Measurements from ENCODE around the gene ARID3A.
A peak's percentile ranks its signal among the peaks of the same experiment; 100 is the strongest.

The ARID3A gene

DNA sequence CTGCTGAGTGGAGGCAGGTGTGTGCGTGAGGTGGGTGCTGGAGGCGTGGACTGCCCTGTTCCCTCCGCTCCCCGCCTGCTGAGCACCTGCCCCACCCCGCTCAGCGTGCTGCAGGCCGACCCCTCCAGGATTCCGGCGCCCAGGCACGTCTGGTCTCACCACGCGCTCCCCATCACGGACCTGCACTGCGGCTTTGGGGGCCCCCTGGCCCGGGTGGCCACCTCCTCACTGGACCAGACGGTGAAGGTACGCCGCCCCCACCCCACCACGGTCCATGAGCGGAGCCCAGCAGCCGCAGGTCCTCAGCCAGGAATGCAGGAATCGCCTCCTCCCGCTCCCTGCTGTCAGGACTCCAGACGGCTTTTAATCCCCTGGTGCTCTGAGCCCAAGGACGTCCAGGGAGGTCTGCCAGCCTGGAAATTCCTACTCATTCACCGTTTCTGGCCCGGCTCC lies 64.3 kb downstream of the ARID3A start:
- DNase-seq, result no peak

DNA sequence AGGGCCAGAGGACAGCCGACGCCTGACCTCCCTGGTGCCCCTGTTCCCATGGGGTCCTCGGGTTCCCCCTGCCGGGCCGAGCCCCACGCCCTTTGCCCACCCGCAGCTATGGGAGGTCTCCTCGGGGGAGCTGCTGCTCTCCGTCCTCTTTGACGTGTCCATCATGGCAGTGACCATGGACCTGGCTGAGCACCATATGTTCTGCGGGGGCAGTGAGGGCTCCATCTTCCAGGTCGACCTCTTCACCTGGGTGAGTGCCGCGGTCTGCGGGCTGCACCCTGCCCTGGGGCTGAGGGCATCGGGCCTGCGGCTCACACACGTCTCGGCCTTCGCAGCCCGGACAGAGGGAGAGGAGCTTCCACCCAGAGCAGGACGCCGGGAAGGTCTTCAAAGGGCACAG lies 64.9 kb downstream of the ARID3A start:
- no peak for DNase-seq

DNA sequence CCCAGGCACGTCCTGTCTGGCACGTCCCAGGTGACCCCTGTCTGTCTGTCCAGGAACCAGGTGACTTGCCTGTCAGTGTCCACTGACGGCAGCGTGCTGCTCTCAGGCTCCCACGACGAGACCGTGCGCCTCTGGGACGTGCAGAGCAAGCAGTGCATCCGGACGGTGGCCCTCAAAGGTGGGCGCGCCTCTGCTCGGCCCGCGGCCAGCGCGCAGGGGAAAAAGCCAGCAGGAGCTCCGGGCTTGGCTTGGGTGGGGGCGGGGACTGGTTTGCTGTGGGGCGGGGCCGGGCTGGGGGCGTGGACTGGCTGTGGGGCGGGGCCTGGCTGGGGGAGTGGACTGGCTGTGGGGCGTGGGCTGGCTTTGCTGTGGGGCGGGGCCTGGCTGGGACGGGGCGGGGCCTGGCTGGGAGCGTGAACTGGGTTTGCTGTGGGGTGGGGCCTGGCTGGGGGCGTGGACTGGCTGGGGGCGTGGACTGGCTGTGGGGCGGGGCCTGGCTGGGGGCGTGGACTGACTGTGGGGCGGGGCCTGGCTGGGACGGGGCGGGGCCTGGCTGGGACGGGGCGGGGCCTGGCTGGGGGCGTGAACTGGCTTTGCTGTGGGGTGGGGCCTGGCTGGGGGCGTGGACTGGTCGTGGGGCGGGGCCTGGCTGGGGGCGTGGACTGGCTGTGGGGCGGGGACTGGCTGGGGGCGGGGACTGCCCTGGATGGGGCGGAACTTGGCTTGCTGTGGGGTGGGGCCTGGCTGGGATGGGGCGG lies 65.5 kb downstream of the ARID3A start:
- peak; percentile 15 to 36 for DNase-seq

DNA sequence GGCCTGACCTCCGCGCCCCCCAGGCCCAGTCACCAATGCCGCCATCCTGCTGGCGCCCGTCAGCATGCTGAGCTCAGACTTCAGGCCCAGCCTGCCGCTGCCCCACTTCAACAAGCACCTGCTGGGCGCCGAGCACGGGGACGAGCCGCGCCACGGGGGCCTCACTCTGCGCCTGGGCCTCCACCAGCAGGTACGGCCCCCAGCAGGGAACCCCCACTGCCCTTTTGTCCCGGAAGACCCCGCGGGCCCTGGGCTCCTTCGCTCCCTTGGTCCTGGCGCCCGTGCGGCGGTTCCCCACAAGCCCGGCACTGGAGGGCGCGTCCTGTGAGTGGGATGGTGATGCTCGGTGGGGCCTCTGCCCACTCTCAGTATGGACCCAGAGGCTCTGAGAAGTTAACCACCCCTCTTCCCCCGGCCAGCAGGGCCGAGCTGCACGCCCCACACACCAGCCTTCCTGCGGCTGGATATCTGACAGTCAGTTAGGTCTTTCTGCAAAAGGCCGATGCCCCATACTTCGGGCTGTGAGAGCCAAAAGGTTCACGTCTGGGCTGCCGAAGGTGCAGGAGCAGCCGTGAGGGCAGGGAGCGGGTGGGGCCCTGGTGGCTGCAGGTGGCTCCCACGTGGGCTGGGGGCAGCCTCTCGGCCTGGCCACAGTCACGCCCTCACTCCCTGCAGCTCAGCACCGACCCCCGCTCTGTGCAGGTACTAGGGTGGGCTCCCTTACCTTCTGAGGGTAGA lies 66.3 kb downstream of the ARID3A start:
- DNase-seq, result no peak

DNA sequence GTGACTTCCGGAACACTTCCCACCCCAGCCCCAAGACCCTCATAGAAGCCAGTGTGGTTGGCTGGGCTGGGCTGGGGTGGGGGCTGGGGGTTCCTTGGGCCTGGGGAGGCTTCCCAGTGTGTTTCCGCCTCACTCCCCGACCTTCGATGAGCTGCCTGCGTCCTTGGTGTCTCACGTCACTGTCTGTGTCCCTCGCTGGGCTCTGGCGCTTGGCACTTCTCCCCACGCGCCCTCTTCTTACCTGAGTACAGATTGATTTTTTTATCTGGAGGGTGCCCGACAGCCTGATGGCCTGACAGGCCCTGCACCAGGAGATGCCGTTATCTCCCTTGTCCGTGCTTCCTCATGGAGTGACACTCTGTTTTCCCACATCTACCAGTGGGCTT lies 66.8 kb downstream of the ARID3A start:
- DNase-seq, result no peak

DNA sequence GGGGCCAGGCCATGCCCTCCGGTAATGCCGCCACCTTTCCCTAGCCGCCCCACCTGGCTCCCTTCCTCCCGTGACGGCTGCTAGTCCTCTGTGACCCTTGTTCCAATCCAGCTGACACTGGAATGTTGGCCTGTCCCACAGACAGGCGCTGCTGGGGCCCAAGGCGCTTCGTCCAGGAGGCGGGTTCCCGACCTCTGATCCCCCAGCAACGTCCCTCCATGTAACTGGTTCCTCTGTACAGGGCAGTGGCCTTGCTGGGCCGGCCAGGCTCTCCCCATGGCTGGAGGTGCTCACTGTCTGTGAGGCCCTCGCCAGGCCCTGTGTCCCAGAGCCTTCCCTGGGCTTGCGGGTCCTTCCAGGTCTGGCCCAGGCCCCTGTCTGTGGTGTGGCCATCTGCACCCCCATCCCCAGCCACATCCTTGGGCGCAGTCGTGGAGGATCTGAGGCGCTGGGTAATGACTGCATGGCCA lies 67.6 kb downstream of the ARID3A start:
- DNase-seq, result no peak

DNA sequence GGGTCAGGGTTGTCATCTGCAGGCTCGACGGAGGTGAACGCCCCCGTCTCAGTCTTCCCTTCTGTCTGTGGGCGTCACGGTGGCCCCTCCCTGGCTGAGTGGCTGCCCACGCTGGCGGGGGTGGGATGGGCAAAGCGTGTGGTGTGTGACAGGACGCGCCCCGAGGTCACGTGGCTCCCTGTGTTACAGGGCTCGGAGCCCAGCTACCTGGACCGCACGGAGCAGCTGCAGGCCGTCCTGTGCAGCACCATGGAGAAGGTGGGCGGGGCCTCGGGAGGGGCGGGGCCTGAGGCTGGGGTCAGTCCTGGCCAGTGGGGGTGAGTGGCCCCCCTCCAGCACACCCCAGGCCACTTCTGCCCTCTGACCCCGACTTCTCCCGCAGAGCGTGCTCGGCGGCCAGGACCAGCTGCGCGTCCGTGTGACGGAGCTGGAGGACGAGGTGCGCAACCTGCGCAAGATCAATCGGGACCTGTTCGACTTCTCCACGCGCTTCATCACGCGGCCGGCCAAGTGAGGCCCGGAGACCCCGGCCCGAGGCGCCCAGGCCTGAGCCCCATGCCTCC lies 68.1 kb downstream of the ARID3A start:
- no peak for DNase-seq

DNA sequence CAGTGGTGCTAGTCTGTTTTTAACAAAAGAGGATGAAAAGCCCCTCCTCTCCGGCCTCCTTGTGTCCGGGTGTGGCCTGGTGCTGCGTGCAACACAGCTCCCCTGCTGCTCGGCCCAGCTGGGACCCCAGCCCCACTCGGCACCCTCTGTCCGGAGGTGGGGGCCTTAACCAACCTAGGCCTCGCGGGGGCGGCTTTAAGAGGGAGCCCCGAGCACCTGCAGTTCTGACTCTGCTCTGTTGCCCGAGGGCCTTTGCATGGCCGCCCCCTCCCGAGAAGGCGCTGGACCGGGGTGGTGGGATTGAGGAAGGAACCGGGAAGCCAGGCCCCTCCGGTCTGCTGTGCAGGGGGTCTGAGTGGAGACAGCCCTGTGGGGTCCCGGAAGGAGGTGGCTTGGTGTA lies 68.7 kb downstream of the ARID3A start:
- DNase-seq, result no peak

DNA sequence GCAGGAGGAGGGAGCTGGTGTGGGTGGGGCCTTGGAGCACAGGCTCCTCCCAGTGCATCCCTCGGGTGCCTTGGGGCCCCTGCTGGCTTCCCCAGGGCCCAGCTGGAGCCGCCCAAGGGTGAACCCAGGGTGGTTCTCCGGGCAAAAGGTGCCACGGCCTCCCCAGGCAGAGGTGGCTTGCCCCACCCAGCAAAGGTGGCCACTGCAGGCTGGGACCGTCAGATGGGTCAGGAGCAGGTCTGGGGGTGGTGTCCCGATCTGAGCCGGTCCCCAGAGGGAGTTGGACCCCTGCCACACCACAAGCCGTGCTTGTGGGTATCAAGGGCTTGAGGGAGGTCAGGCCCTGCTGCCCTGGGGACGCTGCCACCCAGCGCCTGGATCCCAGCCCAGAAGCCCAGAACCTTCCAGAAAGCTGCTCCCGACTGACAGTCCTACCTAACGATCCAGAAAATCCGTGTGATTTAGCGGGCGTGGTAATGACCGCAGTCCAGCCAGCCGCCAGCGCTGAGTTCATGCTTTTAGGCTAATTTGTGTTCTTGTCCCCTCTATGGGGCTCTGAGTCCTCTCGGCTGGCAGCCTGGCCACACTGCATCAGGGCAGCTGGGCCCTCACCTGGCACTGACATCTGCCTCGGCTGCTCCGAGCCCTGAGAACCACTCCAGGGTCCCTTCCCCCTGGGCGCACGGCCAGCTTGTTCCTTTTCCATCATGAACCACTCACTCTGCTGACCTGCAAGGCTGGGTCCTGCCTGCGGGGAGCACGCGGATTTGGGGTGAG lies 69.4 kb downstream of the ARID3A start:
- DNase-seq, result no peak

DNA sequence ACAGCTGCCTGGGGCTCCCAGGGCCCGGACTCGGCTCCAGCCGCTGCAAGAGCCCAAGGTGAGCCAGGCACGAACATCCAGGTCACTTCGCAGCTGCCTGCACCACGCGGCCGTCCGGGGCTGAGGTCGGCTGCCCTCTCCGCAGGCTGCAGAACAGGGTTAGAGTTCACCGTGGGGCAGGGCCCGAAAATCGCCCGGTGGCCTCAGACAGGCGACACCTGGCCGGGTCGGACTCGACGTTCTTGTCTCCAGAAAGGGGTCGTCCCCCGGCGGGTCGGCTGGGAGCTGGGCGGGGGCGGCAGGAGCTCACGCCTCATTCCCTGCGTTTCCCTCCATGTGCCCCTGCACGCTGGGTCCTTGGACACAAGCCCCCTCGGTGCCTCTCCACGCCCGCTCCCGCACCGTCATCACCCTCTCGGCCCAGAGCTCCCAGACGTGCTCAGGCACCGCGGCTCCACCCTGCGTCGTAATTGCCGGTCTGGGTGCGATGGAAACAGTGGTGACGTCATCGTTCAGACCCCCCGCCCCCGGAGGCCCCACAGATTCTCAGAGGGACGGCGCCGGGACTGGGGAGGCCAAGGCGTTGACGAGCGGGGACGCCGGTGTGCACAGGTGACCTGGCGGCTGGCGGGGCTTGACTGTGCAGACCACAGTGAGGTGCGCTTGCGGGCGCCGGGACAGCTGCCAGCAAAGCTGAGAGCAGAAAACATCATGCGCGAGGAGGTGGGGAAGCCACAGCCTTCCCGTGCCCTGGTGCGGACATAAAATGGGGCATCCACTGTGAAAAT lies 70.4 kb downstream of the ARID3A start:
- no peak for DNase-seq

DNA sequence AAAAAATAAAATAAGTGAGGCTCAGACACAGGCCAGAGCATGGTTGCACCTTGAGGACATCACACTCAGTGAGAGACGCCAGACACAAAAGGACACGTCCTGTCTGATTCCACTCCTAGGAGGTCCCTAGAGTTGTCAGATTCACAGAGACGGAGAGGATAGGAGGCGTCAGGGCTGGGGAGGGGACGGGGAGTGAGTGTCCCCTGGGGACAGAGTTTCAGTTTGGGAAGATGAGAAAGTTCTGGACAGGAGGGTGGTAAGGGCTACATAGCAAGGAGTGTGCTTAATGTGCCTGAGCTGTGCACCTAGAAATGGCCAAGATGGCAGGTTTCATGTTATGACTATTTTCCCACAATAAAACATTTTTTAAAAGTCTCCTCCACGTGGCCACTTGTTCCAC lies 72.2 kb downstream of the ARID3A start:
- DNase-seq, result no peak

DNA sequence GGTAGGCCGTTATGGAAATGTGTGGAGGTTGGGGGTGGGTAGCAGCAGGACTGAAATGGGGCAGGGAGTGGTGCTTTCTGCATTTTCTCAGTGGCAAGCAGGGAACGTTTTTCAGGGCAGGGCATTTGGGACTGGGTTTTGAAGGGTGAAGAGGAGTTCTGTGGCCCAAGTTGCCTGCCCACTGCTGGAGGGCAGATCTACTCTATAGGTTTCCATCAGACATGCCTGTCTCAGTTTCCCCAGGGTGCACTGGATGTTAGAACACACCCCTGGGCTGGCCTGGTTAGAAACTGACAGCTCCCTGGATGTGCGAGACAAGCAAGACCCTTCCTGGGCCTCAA lies 73.5 kb downstream of the ARID3A start:
- DNase-seq, result no peak

DNA sequence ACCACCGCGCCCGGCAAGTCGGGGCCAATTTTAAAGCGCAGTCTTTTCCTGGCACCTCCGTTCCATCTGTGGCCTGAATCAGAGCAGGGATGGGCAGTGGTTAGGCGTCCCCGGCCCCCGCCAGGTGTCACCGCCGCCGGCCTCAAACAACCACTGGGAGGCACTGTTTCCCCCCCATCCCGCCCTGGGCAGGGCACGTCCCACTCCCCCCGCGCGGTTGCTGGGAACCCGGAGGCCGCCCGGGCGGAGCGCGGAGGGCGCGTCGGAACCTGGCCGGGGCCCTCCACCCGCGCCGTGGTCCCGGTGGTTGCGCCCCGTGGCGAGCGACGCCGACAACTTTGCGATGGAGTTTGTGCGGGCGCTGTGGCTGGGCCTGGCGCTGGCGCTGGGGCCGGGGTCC lies 74.3 kb downstream of the ARID3A start, which contains the start of gene GRIN3B:
GRIN3B (plus strand) TSS at position 325 of the 400 bp plus-strand sequence; CDS start at position 344, 19 bp downstream.
- DNase-seq, result peak in 1 of 2 donors; percentile 37

DNA sequence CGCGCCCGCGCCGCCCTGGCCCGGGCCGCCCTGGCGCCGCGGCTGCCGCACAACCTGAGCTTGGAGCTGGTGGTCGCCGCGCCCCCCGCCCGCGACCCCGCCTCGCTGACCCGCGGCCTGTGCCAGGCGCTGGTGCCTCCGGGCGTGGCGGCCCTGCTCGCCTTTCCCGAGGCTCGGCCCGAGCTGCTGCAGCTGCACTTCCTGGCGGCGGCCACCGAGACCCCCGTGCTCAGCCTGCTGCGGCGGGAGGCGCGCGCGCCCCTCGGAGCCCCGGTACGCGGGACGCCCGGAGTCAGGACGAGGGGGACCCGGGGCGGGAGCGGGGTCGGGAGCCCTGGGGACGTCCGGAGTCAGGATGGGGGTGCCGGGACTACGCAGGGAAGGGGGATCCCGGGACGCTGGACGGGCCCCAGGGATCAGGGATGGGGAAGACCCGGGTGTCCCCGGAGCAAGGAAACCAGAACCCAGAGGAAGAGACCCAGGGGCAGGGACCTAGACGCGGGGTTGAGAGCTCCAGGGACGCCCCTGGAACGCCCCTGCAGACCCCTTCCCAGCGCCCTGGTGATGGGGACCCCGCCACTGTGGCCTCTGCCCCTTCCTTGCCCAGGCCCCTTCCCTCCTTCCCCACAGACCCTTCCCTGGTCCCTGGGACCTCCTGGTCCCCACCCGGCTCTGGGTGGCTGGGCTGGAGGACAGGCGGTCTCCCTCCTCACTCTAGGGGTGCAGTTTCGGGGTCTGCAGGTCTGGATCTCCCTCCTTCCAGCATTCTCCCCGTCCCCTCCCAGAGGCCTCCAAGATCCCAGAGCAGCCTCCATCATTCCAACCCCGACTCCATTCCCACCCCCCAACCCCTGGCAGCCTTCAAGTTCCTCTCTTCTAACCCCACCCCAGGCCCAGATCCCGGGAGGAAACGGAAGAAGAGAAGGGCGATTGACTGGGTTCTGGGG lies 75.0 kb downstream of the ARID3A start:
- DNase-seq, result no peak

DNA sequence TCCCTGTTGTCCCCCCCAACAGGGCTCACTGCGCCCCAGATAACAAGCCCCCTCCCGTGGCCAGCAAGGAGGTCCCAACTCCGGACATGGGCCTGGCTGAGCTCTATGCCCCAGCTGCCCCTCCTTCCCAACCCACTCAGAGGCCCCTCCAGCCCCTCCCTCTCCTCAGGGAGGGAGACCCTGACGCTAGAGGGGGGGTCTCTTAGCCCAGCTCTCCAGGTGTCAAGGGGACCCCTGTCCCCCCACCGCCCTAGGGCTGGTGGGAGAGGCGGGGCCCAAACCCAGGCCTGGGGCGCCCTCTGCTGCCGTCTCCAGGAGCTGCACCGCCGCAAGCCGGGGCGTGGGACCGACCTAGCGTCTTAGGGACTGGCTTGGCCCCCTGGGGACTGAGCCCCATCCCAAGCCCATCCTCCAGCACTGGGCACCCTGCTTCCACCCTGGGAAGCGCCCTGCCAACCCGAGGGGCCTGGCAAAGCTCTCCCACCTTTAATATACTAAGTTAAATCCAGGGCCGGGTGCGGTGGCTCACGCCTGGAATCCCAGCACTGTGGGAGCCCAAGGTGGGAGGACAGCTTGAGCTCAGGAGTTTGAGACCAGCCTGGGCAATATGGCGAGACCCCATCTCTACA lies 75.8 kb downstream of the ARID3A start:
- DNase-seq, result peak; percentile 44 to 52

DNA sequence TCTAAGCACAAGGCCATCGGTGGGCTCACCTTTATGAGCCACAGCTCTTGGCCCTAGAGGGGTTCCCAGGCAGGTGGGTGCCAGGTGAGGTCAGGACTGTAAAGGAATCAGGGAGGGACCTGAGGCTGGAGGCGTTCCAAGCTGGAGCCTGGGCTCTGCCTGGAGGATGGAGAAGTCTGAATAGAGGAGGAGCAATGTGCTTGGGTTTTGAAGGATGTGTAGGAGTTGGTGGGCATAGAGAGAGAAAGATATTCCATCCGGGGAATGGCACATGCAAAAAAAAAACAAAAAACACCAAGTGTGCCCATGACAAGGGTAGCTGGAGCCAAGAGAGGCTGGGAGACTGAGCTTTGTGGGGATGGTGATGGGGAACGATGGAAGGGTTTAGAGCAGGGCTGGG lies 76.8 kb downstream of the ARID3A start:
- no peak for DNase-seq

DNA sequence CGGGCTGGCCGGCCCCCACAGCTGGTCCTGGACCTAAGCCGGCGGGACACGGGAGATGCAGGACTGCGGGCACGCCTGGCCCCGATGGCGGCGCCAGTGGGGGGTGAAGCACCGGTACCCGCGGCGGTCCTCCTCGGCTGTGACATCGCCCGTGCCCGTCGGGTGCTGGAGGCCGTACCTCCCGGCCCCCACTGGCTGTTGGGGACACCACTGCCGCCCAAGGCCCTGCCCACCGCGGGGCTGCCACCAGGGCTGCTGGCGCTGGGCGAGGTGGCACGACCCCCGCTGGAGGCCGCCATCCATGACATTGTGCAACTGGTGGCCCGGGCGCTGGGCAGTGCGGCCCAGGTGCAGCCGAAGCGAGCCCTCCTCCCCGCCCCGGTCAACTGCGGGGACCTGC lies 77.4 kb downstream of the ARID3A start:
- no peak for DNase-seq

DNA sequence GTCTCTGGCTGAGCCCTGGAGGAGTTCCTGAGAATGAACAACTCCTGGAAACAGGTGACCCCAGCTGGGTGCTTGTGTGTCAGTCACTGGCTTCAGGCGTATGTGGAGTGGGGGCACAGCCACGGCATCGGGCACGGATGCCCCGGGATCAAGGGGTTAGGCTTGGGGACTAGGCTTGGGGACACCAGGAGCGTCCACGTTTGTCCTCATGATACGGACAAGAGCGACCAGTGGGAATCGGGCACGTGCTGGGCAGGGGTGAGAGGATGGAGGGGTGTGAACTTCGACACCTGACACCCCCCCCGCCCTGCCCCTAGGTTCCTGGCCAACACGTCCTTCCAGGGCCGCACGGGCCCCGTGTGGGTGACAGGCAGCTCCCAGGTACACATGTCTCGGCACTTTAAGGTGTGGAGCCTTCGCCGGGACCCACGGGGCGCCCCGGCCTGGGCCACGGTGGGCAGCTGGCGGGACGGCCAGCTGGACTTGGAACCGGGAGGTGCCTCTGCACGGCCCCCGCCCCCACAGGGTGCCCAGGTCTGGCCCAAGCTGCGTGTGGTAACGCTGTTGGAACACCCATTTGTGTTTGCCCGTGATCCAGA lies 78.5 kb downstream of the ARID3A start:
- DNase-seq, result no peak

DNA sequence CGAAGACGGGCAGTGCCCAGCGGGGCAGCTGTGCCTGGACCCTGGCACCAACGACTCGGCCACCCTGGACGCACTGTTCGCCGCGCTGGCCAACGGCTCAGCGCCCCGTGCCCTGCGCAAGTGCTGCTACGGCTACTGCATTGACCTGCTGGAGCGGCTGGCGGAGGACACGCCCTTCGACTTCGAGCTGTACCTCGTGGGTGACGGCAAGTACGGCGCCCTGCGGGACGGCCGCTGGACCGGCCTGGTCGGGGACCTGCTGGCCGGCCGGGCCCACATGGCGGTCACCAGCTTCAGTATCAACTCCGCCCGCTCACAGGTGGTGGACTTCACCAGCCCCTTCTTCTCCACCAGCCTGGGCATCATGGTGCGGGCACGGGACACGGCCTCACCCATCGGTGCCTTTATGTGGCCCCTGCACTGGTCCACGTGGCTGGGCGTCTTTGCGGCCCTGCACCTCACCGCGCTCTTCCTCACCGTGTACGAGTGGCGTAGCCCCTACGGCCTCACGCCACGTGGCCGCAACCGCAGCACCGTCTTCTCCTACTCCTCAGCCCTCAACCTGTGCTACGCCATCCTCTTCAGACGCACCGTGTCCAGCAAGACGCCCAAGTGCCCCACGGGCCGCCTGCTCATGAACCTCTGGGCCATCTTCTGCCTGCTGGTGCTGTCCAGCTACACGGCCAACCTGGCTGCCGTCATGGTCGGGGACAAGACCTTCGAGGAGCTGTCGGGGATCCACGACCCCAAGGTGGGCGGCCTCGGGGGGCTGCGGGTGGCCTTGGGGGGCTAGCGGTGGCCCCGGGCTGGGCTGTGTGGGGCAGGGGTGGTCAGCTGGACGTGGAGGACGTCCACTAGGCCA lies 79.2 kb downstream of the ARID3A start:
- DNase-seq, result no peak
